GM18870 (cell line): Measurements from ENCODE around the gene UNC5C.

Experiments used
- ATAC-seq: cut with Tn5 transposase; IDR thresholded peaks from one replicate; pipeline ENCODE4 v1.9.1; 2021; ENCODE audit warnings: moderate library complexity; ENCODE audit not compliant: unreplicated experiment

Gene UNC5C

DNA sequence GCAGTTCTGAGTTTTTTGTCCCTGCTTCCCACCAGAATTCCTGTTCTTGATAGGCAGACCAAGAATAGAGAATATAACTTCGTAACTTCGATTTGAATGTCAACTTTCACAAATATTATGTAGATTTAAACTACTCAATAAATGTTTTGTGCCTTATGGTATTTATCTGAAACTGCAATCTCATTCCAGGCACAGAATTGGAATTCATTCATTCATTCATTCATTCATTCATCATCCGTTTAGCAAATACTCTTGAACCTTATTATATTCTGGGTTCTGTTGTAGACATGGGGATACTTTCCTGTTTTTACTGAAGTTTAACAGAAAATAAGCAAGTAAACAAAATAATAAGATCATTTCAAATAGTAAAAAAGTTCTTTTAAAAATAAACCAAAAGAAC lies 324.4 kb downstream of the UNC5C start:
- ATAC-seq, result no peak

DNA sequence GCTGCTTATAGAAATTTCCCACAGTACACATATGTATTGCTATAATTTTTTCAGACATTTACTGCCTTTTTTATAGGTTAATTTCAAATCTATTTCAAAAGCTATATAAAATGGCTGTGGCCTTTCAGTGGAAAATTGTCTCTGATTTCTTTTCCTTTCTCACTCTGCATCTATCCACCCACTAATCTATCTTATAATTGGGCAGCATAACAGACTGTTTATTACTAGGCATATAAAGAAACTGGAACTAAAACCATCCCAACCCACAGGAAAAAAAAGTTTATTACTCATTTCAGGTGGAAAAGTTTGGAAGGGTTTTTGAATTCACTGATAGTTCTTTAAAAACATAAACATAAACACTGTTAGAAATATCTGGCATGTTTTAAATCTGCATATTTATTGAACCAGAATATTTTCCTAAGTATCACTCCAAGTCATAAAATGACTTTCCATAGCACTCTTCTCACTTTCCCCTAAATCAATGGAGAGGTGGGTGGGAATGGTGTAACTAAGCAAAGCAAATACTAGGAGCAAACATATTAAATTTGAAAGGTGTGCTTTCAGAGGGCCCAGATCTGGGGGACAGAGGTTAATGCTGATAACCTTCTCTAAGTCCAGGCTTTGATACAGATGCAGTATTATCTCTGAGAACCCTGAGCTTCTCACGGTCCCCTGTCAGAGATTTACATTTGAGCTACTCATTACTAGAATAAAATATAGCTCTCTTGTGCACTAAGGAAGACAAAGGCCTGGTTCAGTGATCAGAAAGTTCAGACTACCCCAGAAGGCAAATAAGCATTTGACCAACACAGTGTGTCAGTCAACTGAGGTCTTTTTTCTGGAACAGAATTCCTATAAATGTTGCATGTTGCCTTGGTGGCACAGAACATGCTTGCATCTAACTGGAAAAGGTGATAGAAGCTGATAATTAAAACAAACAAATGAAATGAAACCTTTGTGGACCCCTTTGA lies 328.3 kb downstream of the UNC5C start:
- ATAC-seq, result no peak

DNA sequence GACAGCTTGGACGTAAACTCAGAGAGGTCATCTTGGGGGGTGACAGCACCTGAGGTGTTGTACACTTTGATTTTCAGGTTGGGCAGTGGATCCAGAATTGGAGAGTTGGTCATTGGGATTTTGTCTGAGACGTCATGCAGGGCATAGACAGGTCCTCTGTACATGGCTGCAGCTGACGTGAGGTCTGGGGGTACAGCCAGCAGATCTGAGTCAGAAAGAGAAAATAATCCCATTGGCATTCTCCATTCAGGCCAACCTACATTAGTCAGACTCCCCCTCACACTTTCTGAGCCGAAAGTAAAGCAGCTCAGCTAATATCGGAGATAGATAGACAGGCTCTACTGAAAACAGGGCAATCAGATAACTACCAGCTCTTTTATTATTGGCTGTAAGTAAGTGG lies 329.7 kb downstream of the UNC5C start:
- ATAC-seq, result no peak

DNA sequence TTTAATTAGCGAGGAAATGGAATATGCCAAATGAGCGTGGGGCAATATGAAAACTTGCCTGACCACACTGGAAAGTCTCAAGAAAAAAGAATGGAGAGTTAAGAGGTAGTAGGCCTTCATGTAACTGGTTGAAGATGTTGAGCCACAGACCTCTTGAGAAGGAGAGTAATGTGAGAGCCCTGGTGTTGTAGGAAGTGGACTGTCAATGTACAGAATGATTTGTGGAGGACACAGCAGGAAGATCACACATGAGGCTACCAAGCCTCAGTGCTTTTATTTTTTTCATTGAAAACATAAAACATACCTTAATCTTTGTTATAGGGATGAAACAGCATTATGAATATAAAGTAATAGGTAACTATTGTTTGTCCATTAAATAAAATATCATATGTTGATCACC lies 331.6 kb downstream of the UNC5C start:
- ATAC-seq, result no peak

DNA sequence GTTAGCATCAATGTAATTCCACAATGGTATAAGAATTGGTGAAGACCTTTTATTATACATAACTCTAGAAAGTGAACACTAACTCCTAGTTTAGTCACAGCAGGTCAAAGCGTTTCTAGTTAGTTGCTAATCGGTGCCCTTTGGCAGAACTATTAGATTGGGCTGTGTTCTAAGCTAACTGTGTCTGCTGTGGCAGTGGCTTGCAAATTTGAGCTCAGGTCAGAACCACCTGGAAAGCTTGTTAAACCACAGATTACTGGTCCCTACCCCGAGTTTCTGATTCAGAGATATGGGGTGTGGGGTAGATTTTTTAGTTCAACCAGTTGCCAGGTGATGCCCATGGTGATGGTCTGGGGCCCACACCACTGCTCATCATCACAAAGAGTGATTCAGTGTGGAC lies 332.1 kb downstream of the UNC5C start:
- ATAC-seq, result no peak

DNA sequence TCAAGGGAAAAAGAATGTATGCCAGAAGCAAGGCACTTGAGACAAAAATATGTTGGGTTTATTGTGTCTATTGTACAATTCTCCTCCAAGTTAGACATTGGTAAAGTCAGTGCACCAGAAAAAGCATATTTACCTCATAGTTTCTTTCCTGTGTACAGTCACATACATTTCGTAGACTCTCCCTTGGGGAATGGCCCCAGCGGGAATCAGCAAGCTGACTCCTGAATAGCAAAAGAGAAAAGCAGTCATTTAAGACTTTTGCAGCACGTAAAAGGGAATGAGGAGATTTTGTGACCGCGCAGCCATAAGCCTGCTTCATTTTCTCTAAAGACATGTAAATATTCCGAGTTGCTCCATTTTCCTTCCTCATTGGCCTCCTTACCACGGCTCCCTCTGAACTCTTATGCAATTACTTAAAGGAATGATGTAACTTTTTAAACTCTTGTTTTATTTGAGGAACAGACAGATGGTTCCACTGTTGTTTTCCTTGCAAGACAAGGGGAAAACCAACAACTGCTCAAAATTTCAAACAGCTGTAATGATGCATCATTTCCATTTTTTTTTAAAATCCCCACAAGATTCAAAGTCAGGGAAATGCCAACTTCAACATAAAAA lies 332.7 kb downstream of the UNC5C start:
- no peak for ATAC-seq

DNA sequence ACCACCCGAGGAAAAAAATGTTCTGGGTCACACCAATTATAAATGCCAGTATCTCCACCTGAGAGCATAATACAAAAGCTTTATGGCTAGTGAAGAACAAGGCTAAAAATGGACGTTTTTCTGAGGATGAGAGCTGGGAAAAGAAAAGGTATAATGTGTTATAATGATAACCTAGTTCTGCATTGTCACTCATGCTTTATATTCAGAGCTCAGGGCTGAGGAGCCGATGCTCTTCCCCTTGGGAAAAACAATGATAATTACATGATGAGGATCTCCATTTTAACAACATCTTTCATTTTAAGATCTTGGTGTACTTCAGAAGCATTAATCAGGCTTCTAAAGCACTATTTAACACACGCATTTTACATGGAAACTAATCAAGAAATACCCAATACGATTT lies 333.7 kb downstream of the UNC5C start:
- ATAC-seq, result no peak

DNA sequence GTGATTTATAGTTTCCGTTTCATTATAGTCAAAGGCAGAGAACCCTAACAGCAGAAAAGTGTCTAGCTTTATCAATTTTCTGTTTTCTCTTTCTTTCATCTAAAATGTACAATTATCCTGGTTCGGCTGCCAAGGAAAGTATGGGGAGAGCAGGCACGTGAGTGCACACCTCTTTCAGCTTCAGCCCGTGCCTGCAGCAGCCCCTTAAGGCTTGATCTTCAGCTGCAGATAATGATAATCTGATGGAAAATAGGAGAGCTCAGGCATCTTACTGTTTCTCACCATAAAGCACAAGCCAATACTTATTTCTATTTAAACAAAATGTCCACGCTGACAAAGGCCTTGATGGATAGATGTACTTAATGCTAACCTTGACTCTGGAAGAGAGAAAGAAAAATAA lies 334.4 kb downstream of the UNC5C start:
- ATAC-seq, result no peak

DNA sequence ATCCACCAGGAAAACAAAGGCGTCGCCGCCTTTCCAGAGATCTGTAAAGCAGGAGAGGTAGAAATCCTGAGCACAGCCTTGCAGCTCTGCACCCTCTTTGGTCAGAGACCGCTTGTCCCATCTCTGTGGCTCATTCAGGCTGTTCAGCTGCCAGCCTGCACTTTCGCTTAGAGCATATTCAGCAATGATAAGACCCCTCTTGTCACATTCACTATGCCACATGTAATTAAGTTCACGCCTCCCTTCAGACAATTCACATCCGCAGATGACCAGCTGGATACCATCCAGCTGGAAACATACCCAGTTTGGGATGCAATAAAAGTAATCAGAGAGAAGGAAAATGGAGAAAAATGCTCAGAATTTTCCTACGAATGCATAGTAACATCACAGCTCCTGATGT lies 335.4 kb downstream of the UNC5C start:
- no peak for ATAC-seq

DNA sequence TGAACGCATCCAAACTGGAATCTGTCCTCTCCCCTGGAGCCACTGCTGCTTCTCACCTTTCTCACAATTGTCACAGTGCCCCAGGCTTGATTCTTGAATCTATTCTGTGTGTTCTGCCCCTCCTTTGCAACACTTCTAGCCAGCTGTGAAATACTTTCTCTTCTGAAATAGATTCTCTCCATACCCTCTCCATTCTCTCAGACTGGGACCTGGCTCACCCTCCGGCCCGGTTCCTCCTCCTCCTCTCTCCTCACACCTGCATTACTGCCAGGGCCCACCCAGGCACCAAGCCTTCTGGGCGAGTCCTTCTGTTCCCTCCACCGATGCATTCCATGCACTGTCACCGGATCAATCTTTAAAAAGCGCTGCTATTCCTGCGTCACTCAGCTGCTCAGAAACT lies 336.1 kb downstream of the UNC5C start:
- no peak for ATAC-seq

DNA sequence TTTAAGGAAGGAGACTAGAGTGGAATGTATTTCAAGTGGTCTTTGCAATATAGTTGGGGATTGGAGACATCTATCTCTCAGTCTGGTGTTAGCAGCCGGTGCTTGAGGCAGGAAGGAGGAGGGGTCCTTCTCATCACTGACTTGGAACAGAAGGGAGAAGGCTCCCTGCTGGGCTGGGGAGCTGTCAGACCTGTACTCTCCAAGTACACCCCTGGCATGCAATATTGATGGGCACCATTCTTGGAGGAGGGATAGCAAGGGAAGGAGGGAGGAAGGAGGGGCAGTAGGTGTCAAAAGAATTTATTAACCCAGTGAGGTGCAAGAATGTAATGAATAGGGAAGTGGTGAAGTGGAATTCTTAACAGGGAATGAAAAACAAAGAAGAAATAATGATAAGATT lies 338.8 kb downstream of the UNC5C start:
- no peak for ATAC-seq

DNA sequence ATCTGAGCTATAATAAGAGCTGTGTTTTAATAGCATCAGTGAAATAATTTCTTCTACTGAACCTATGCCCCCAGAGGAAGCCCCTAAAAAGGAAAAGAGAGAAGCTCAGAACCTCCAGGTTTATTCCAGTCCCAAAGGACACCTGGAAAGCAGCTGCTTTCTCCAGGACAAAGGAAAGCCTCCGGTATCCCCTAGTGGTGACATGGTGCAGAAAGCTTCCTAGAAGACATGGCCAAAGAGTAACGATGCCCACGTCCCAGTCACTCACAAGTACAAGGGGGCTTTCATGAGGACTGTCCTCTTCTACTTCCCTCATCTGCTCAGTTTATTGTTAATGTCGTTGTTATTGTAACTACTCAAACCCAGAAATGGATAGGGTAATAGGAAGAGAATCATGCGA lies 343.9 kb downstream of the UNC5C start:
- no peak for ATAC-seq

DNA sequence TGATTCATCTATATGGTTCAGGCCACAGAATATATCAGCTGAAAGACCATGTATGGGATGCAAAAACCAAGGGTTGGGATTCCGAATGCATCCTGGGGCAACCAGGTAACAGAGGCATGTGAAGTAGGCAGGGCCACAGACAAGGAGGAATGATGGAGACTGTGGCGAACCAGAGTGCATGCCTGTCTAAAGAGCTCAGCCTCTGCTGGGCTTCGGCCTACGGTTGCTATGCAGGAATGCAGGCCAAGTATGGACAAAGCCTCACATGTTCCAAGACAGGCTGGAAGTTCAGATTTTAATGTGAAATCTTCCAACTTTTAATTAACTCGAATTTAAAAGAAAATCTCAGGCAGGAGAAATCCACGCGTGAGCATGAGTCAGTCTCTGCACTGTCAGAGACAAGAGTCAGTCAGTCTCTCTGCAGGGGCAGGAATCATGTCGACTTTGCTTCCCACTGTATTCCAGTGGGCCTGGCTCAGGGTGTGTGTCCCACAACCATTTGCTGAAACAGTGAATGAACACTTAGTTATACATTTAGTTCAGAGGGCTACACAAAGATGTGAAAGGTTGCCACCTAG lies 344.4 kb downstream of the UNC5C start:
- no peak for ATAC-seq

DNA sequence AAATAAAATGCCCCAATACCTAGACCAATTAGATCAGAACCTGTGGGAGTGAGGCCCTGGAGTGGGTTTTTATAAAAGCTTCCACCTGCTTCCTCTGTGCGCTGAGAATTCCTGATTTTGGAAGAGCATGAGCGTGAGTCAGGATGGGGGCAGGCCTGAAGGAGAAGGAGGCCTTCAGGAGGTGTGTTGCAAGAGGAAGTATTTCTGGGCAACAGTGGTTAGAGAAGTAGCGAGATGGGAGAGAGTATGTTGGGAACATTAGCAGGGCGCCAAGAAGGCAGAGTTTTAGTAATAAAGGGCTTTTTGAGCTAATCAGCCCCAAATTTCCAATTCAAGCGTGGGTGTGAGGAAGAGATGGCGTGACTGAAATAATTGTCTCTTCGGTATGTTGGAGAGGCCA lies 349.8 kb downstream of the UNC5C start:
- no peak for ATAC-seq

DNA sequence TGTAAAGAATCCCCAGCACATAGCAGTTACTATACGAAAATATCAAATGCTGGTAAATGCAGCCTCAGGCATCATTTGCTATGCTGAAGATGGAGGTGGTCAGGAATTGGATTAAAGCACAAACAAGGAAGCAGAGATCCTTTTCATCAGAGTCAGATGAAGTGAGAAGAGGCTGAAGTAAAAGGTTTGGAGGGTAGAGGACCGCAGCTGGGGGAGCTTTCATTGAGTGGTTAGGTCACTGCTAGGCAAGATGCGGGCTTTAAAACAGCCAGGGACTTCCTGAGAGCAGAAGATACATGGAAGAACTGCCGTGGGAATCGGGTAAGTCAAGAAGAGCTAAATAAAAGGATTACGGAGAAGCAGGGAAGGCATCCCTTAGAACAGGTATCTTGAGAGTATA lies 351.4 kb downstream of the UNC5C start:
- no peak for ATAC-seq

DNA sequence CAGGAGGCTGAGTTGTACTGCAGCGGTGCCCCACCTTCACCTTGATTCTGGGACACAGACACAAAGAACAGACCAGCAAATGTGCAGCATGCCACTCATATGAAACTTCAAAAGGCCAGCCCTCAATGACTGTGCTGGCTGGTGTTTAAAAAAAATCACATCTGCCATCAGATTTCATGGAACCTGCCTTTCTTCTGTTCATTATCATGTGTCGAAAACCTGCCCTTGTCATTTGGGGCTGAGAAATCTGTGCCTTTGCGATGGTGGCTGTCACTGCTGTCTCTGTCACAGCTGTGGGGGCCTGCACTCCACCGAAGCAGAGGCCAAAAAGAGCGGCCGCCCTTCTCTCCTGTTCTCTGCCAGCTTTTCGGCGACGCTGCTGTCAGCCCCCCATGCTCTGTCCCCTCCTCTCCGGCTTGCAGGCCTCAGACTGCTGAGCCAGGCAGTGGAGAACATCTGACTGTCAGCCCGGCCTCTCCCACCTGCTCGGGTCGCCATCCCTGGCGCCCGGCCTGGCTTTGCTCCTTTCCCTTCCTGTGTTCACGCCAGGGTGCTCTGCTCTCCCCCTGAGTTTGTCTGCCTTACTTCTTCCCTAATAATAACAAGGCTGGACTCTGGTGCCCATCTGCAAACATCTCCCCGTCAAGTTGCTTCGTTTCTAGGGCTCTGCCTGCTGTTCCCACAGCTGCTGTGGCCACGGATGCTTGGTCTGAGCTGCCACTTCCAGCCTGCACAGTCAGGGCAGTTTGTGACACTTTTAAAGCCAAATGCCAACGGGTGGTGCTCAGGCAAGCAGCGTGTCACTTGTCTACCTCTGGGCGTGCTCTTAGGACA lies 355.2 kb downstream of the UNC5C start:
- no peak for ATAC-seq

DNA sequence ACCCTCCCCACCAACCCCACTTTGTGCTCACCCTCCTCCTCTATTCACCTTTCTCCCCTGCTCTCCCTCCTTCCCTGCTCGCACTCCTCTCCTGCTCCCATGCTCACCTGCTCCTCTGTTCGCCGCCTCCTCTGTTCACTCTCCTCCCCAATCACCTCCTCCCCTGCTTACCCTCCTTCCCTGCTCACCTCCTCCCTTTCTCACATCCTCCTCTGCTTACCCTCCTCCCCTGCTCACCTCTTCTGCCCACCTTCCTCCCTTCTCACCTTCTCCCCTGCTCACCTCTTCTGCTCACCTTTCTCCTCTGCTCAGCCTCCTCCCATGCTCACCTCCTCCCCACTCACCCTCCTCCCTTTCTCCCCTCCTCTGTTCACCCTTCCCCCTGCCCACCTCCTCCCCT lies 357.2 kb downstream of the UNC5C start:
- no peak for ATAC-seq

DNA sequence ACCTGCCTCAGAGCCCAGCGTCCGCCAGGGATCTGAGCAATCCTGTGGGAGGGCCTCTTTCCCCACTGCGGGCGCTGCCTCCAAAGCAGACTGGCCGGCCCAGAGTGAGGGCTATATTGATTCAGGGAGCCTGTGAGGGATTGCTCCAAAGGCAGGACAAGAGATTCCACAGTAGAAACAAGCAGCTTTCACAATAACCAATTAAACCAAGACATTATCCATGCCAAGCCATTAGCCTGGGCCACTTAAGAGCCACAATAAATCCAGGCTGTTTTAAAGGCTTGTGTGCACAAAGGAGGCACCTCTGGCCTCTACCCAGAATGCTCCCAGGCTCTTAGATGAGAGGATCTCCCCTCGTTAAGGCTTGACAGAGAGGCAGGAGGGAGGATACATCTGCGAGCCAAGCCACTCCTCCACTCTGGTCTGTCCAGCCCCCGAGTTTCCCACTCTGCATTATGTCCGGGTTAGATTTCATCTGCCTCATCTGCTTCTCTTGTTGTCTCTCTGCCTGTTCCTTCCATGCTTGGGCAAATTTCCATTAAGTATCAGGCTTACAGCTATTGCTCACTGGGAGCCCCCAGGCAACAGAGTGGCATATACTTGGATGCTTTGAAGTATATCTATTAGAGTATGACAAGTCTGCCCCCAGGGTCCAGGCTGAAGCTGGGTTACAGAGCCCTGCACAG lies 357.9 kb downstream of the UNC5C start:
- no peak for ATAC-seq

DNA sequence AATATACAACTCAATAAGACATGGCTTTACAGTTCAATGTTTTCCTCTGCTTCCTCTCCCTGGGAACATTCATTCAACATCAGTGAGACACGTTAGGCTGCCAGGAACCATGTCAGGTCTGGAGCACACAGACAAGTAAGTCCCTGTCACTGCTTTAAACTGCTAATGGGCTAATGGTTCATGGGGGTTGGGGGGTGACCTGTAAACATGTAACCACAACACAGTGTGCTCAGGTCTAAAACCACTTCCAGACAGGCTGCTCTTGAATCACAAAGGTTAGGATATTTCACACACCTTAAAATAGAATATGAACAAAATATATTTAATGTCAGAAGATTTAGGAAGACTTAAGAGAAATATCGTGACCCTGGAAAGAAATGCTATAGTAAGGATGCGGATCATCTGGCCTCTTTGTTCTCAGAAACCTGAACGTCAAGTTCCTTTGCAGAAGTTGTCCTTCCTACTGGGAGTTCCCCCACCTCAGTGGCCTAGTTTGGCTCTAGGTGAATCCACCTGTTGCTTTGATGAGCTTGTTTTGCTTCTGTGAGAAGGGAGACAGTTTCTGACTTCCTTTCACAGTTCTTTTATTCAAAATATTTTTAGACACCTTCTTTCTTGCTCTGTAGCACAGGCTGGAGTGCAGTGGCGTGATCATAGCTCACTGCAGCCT lies 359.9 kb downstream of the UNC5C start:
- no peak for ATAC-seq

DNA sequence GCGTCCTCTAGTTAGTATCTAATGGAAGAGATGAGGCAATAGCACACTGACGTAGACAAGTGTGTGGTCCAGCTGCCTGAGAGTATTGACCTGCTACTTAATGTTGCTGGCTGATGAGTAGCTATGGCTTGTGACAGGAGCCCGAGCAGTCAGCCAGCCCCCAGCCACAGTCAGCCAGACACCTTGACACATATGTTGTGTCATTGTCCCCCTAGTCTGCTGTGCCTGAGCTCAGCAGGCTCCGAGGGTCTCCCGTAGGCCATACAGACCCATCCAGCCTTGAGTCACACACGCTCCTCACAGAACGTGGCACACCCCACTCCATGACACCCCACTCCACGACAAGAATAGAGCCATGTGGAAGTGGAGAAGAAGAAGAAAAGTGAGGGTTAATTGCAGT lies 362.1 kb downstream of the UNC5C start:
- ATAC-seq, result no peak
